Ascending aorta (tissue), 2 donors: ENCODE data around the gene SESN3. TPM values are rescaled to one million over a fixed set of nuclear protein-coding genes. Genes with fewer than 3 reads are reported as not detected.
A peak's percentile ranks its signal among the peaks of the same experiment; 100 is the strongest.

ENCODE experiments used
- DNase-seq, 2 donors: peaks; one replicate each; pipeline ENCODE4 v3.0.0-alpha.2; 2019; ENCODE audit warnings: low spot score in 2 of 2
- H3K27ac ChIP-seq, 2 donors: fragments of 200-600 bp; sonication (generic); one replicate each; pipeline ENCODE4 v1.5.1; 2016 to 2017; ENCODE audit warnings: mild to moderate bottlenecking in 1 of 2
- H3K27me3 ChIP-seq: fragments of 200-600 bp; sonication (generic); one replicate; pipeline ENCODE4 v1.5.1; 2017
- H3K36me3 ChIP-seq, 2 donors: fragments of 200-600 bp; sonication (generic); one replicate each; pipeline ENCODE4 v1.5.1; 2016
- H3K4me1 ChIP-seq, 2 donors: fragments of 200-600 bp; sonication (generic); one replicate each; pipeline ENCODE4 v1.5.1; 2016 to 2017; ENCODE audit warnings: mild to moderate bottlenecking in 1 of 2
- H3K4me3 ChIP-seq, 2 donors: fragments of 200-600 bp; sonication (generic); one replicate each; pipeline ENCODE4 v1.5.1; 2016 to 2017; ENCODE audit warnings: mild to moderate bottlenecking in 1 of 2
- H3K9me3 ChIP-seq, 2 donors: fragments of 200-600 bp; sonication (generic); one replicate each; pipeline ENCODE4 v1.5.1; 2016
- CTCF ChIP-seq, 3 experiments: fragments of 200-600 bp in 2 of 3; fragments of 450-650 bp in 1 of 3; sonication (generic) in 2 of 3; IDR thresholded peaks; one replicate each; pipeline ENCODE4 v1.5.1; 2016 to 2019; ENCODE audit warnings: antibody characterized with exemption in 3 of 3, mild to moderate bottlenecking in 1 of 3, moderate library complexity in 1 of 3
- intact Hi-C: fragments of 100-400 bp; cut with DNase I; formaldehyde crosslinking; loops from one replicate; pipeline ENCODE4 v1.15.1; 2023
- total RNA-seq: library from RNA; depleted of rRNA; stranded (reverse); fragments of >200 nt; gene quantifications from one replicate; pipeline ENCODE4 v1.1.0, GENCODE V29; 2016

Gene SESN3
- total RNA-seq, 1 donor from 2014 or later: 15.1 TPM

GRCh38 chr11:95152876-95153856, 77.8 kb downstream of the SESN3 start:
- DNase-seq: no peak
- TF ChIP-seq CTCF (IDR thresholded peaks at IDR 0.05): no peak
- H3K9me3 ChIP-seq: no peaks in the 10 kb centered on the region
- H3K27me3 ChIP-seq: no peaks in the 10 kb centered on the region
- H3K27ac ChIP-seq: no peak overlapping the region
- no peaks in the 10 kb centered on the region for H3K36me3 ChIP-seq
- intact Hi-C loops: loop anchor here (5.0 to 10.0 kb wide), 2 partner anchors 182 to 304 kb away; no protein-coding TSS in a partner anchor
- H3K4me1 ChIP-seq: peaks cover 2 to 26% of the 10 kb centered on the region in 2 donors
- H3K4me3 ChIP-seq: peak overlapping the region in 1 of 2 donors; percentile 25

GRCh38 chr11:95150956-95151684, 79.9 kb downstream of the SESN3 start:
- H3K4me3 ChIP-seq: peak overlapping the region; percentile 76 to 88
- H3K36me3 ChIP-seq: no peaks in the 10 kb centered on the region
- H3K9me3 ChIP-seq: no peaks in the 10 kb centered on the region
- peak; percentile 71 to 95 (median 83) for TF ChIP-seq CTCF (IDR thresholded peaks at IDR 0.05)
- peaks cover 0 to 15% of the 10 kb centered on the region in 2 donors for H3K4me1 ChIP-seq
- intact Hi-C loops: loop anchor here (1.0 to 10.0 kb wide), 8 partner anchors 60 to 613 kb away; partner anchors contain the start of genes CWC15, KDM4D and SESN3
- peak overlapping the region; percentile 89 to 94 for H3K27ac ChIP-seq
- peak; percentile 60 to 96 for DNase-seq
- no peaks in the 10 kb centered on the region for H3K27me3 ChIP-seq

- Histone ChIP-seq H3K4me3 (peak overlapping the region; percentile 76 to 88), H3K27me3 (no peaks in the 10 kb centered on the region), H3K27ac (peak overlapping the region; percentile 89 to 94), H3K4me1 (peaks cover 0 to 13% of the 10 kb centered on the region in 2 donors), H3K9me3 (no peaks in the 10 kb centered on the region), H3K36me3 (no peaks in the 10 kb centered on the region)
- TF ChIP-seq CTCF (IDR thresholded peaks at IDR 0.05): peak in 1 of 3 experiments; percentile 5
- no peak for DNase-seq
- intact Hi-C loops: loop anchor here (2.0 to 10.0 kb wide), 5 partner anchors 59 to 307 kb away; partner anchors contain the start of genes CWC15, KDM4D and SESN3
These were observed 81.2 kb downstream of the SESN3 start for GRCh38 chr11:95149651-95150364.

GRCh38 chr11:95148938-95149337, 82.1 kb downstream of the SESN3 start:
- peaks cover 0 to 13% of the 10 kb centered on the region in 2 donors for H3K4me1 ChIP-seq
- H3K4me3 ChIP-seq: no peak overlapping the region
- intact Hi-C loops: no loop called here
- no peak for TF ChIP-seq CTCF (IDR thresholded peaks at IDR 0.05)
- H3K27me3 ChIP-seq: no peaks in the 10 kb centered on the region
- peak overlapping the region in 1 of 2 donors; percentile 14 for H3K27ac ChIP-seq
- no peaks in the 10 kb centered on the region for H3K36me3 ChIP-seq
- H3K9me3 ChIP-seq: no peaks in the 10 kb centered on the region
- DNase-seq: no peak

- Histone ChIP-seq H3K27ac (peak overlapping the region in 1 of 2 donors; percentile 14), H3K4me3 (no peak overlapping the region), H3K9me3 (no peaks in the 10 kb centered on the region), H3K36me3 (no peaks in the 10 kb centered on the region), H3K4me1 (peaks cover 0 to 13% of the 10 kb centered on the region in 2 donors), H3K27me3 (no peaks in the 10 kb centered on the region)
- no peak for DNase-seq
- no peak for TF ChIP-seq CTCF (IDR thresholded peaks at IDR 0.05)
- intact Hi-C loops: no loop called here
These were observed 82.6 kb downstream of the SESN3 start for GRCh38 chr11:95148406-95148805.
